NCI-H2029 (cell line): Measurements from ENCODE around the gene SUMO1.
"Not testable (repeated sequence)": the region's sequence is repeated elsewhere in the genome, so short reads cannot be mapped to it uniquely, and the experiment has no call there.

Experiments
- DNase-seq: peaks from one replicate; lab custom pipeline; 2025; lab: John Stamatoyannopoulos, UW

SUMO1 gene

DNA sequence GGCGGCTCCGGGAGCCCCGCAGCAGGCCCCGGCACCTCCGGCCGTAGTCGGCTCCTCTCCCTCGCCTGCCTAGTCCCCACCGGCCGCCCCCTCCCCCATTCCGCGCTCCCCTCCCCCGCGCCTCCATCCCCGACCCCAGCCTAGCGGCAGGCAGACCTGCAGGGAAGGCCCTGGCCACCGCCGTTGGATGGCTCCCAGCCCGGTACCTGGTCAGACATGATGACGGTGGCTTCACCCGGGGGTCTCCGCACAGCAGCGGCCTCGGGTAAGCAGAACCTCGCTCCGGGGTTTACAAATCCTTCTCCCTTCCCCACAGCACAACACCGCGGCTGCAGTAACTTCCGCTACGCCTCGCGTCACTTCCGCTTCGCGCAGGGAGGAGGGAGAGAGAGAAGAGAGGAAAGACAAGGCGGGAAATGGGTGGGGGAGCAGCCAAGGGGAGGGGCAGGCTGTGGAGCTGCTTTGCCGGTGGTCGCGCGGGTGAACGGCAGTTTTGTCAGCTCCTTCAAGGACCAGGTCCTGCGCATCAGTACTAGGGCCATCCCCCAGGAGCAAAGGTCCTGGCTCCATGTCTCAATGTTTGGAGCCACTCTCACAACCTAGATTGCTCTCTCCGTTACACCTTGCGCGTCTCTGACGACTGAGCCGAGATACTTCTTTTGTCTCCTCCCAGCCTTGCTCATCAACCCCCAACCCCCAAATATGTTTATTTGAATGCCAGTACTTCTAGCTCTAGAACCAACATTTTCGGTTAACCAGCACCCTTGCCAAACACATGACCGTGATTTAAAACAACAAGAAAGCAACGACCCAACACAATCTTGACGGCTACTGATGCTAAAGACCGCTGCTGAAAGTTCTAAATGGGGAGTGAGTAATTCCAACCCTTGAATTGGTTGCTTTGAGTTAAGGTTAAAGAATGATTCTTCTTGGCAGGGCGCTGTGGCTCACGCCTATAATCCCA, at the start of gene SUMO1:
Gene SUMO1, minus strand, starts transcription at position 364 of the 964 bp plus-strand sequence. Its CDS starts 146 bp downstream, at position 218.
- peak; percentile 87 for DNase-seq

- no peak for DNase-seq
Observed at GRCh38 chr2:202286595-202286994, 48.2 kb upstream of the SUMO1 start.

GRCh38 chr2:202278944-202279343, 40.5 kb upstream of the SUMO1 start:
- DNase-seq: peak; percentile 32

GRCh38 chr2:202278036-202278760, 39.8 kb upstream of the SUMO1 start:
- no peak for DNase-seq

DNA sequence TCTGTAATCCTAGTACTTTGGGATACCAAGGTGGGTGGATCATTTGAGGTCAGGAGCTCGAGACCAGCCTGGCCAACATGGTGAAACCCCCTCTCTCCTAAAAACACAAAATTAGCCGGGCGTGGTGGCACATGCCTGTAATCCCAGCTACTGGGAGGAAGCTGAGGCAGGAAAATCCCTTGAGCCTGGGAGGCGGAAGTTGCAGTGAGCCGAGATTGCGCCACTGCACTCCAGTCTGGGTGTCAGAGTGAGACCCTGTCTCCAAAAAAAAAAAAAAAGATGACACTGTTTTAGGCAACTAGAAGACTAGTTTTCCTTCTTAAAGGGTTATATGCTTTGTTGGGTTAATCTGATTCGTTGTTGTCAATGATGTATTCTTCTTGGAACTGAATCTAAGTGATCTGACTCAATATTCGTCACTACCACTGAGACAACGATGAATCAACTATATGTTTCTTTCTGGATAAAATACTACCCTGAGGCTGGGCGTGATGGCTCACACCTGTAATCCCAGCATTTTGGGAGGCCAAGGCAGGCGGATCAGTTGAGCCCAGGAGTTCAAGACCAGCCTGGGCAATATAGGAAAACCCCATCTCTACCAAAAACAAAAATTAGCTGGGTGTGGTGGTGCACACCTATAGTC, 37.8 kb upstream of the SUMO1 start:
- not testable (repeated sequence) for DNase-seq

GRCh38 chr2:202270487-202270886, 32.1 kb upstream of the SUMO1 start:
- no peak for DNase-seq

- DNase-seq: no peak
Observed at GRCh38 chr2:202269585-202269984, 31.2 kb upstream of the SUMO1 start.

DNA sequence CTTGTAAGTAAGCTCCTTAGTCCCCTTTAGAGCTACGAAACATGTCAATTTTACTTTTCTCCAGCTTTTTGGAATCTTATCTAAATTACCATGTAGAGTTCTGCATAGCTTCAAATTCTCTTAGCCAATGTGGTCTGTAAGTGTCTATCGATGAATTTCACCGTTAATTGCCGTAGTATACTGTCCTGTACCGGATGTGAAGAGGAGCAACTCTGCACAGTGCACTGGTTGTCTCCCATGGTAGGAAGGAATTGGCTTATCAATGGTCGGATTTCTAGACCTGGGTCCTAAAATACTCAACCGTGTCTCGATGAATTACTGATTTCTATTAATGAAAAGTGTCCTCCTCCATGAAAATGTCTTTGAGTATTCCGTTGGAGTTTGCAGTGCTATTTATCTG, 29.1 kb upstream of the SUMO1 start:
- no peak for DNase-seq

DNA sequence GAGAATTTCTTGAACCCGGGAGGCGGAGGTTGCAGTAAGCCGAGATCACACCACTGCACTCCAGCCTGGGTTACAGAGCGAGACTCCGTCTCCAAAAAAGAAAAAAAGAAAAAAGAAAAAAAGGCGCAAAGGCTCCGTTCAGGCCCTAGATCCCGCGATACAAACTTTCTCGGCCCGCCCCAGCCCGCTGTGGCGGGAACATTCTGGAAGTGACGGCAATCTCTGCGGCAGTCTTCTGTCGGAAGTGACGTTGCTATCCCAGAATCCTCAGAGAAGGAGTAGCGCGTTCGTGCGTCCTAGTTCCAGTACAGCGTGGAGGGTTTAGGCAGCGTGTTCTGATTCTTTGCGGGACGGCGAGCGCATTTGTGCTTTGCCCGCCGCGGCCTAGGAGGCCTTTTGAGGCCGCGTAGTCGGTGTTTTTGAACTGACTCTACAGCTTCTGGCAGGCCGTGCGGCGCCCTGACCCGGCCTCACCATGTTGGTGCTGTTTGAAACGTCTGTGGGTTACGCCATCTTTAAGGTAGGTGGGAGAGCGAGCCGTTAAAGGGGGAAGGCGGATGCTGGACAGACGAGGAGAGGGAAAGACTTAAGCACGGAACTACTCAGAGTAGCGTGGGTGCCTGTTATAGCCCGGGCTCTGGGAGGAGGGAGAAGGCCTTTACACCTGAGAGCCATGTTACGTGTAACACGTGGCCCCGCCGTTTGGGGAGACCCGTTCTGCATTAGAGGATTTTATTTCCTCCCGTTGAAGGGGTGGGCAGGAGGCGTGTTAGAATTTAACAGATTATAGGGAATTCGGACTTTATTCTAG, 27.3 kb upstream of the SUMO1 start, which contains the start of gene NOP58:
Gene NOP58, plus strand, starts transcription at position 297 of the 811 bp plus-strand sequence. Its CDS starts 179 bp downstream, at position 476.
- peak; percentile 94 for DNase-seq

GRCh38 chr2:202261531-202261930, 23.1 kb upstream of the SUMO1 start:
- no peak for DNase-seq

DNA sequence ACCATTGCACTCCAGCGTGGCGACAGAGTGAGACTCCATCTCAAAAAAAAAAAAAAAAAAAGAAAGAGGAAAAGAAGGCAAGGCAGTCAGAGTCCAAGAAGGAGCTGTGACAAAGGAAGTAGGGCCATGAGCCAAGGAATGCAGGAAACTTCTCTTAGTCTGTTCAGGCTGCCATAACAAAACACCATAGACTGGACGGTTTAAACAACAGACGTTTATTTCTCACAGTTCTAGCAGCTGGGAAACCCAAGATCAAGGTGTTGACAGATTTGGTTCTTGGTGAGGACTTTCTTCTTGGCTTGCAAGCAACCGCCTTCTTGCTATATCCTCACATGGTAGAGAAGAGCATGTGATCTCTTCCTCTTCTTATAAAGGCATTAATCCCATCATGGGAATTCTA, 13.1 kb upstream of the SUMO1 start:
- no peak for DNase-seq

DNA sequence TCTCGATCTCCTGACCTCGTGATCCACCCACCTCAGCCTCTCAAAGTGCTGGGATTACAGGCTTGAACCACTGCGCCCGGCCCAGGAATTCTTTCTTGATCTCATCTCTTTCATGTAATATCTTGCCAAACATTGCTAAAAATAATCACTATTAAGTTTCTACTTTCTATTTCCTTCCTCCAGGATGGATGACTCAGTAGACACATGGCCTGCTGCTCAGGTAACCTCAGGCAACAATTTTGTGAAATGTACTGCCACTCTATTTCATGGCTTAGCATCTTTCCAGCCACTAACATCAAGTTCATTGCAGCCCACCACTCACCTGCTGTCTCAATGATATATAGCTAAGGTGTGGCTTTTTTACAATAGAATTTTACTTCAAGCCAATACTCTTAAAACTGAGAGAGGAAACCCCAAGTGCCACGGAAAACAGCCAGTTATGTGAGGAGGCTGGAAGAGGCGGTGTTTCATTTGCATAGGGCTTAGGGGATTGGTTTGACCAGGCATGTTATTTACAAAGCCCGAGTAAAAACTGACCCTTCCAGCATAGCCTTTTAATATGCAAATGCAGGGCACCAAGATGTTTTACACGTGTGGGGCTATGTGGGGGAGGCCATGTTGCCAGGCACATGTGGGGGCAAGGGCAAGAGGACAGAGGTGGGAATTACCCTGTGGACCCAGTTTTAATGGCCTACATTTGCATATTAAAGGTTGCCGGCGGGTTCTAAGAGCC, 11.3 kb upstream of the SUMO1 start:
- DNase-seq: no peak

DNA sequence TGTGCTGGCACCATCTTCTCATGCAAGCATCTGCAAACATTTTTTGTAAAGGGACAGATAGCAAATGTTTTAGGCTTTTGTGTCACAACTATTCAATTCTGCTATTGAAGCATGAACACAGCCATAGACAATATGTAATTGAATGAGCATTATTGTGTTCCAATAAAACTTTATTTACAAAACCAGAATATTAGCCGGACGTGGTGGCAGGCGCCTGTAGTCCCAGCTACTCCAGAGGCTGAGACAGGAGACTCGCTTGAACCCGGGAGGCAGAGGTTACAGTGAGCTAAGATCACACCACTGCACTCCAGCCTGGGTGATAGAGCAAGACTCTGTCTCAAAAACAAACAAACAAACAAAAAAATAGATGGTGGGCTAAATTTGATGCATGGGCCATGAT, 9.3 kb upstream of the SUMO1 start:
- not testable (repeated sequence) for DNase-seq

DNA sequence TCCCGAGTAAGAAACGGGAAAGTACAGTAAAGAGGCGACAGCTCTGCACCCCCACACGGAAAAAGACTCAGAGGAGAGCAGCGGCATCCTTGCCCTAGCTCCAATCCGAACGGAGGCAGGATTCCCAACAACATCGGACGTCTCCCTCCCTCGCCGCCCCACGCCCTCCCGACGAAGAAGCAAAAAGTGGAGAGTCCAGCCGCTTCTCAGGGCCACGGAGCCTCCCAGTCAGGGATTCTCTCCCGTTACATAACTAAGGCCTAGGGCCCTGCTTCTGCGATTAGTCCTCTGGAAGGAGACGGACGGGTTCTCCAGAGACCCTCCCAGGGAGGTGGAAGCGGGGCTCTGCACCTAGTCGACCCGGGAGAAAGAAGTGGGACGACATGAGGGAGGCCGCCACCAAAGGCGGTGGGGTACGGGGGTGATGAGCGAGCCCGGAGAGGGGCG, 587 bp downstream of the SUMO1 start:
- no peak for DNase-seq

GRCh38 chr2:202221873-202222272, 16.5 kb downstream of the SUMO1 start:
- DNase-seq: no peak

GRCh38 chr2:202215179-202215578, 23.2 kb downstream of the SUMO1 start:
- no peak for DNase-seq

DNA sequence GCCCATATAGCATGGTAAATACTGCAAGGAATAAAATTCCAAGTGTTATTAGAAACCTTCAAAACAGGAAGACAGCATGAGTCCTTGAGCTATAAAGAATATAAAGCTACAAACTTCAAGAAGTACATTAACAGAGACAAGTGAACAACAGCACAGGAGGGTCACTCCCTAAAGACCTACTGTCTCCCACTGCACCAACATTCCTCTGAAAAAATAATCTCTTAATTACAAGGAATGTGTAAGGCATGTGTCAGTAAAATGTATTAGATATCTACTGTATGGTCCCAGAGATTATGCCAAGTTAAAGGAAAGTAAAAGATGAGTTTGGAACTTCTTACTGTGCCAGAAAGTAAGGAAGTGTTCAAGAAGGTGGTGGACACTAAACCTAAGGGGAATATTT, 29.9 kb downstream of the SUMO1 start:
- DNase-seq: no peak

DNA sequence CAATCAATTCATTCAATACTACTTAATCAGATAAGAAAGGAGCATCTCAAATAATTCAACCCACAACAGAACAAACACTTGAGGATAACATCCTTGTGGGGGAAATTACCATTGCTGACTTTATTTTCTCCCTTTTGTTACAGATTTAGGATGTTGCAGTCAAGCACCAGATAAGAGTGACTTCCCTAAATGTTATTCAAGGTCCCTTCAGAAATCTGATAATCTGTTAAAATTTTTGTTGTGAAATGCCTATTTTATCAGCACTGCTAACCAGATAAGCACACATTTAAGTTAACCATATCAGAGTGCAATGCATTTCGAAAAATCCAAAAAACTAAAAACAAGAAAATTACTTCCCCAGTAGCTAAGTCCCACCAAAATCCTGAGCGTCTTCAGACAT, 33.5 kb downstream of the SUMO1 start:
- no peak for DNase-seq

DNA sequence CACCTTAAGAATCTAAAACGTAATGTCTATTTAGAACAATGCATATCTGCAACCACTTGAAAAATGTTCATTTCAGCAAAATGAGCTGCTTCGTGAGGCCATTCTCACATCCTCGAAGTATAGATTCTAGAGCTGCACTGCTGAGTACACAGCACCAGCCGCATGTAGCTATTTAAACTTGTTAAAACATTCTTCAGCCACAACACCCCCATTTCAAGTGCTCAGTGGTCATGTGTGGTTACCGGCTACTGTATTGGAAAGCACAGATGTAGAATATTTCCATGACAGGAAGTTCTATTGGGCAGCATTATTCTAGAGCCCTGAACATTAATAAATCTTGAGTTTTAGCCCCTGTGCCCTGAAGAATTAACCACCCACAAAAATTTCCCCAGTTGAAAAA, 35.0 kb downstream of the SUMO1 start:
- no peak for DNase-seq

- DNase-seq: no peak
Observed at GRCh38 chr2:202201220-202202160, 36.9 kb downstream of the SUMO1 start.
